RKO (cell line): ENCODE results near the gene PIEZO1.

Source experiments
- DNase-seq: peaks from one replicate; pipeline ENCODE4 v3.0.0-alpha.2; 2016; ENCODE audit warnings: low spot score

PIEZO1 gene

GRCh38 chr16:88733630-88734360 lies 51.2 kb downstream of the PIEZO1 start:
- DNase-seq = no peak

DNA sequence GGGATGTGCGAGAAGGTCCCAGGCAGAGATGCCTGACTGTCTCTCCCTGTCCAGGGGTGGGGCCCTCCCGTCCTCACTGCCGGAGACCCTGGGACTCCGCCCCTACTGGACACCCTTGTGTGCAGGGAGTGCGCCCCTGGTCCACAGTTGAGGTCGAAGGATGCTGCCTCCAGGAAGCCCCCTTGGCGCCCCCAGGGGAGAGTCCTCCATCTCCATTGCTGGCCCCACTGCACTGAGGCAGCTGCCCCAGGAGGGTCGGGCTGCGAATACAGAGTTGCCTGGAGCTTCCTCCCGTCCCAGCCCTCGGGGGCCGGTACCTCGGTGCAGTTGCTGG lies 52.1 kb downstream of the PIEZO1 start:
- no peak for DNase-seq

DNA sequence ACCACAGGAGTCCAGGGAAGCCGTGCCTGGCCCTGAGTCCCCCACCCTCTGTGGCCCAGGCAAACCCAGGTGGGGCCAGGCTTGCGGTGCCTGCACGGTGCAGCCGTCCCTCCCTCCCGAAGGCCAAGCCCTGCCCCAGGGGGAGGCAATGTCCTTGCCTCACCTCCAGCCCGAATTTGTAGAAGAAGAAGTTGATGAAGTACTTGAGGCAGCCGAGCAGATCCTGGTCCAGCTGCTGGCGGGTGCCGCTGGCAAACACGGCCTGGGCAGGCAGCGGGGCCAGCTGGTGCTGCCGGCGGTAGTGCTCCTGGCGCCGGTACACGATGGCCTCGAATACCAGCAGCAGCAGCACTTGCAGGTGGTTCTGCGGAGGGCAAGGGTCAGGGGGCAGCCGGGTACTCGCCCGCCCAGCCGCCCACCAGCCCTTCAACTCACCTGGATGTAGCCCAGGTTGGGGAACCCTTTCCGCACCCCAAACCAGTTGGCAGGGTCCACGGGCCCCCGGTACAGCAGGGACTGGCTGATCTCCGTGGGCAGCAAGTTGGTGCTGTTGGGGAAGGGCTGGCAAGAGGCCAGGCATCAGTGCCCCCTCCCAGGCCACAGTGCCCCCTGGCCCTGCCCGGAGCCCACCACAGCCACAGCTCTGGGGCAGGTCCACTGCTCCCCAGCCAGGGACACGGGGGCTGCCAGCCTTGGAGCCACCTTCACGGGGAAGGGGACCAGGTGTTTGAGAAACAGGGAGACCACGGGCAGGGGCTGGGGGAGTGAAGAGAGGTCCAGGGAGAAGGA lies 52.7 kb downstream of the PIEZO1 start:
- DNase-seq = no peak

- no peak for DNase-seq
These were observed 53.3 kb downstream of the PIEZO1 start for GRCh38 chr16:88731699-88732098.

DNA sequence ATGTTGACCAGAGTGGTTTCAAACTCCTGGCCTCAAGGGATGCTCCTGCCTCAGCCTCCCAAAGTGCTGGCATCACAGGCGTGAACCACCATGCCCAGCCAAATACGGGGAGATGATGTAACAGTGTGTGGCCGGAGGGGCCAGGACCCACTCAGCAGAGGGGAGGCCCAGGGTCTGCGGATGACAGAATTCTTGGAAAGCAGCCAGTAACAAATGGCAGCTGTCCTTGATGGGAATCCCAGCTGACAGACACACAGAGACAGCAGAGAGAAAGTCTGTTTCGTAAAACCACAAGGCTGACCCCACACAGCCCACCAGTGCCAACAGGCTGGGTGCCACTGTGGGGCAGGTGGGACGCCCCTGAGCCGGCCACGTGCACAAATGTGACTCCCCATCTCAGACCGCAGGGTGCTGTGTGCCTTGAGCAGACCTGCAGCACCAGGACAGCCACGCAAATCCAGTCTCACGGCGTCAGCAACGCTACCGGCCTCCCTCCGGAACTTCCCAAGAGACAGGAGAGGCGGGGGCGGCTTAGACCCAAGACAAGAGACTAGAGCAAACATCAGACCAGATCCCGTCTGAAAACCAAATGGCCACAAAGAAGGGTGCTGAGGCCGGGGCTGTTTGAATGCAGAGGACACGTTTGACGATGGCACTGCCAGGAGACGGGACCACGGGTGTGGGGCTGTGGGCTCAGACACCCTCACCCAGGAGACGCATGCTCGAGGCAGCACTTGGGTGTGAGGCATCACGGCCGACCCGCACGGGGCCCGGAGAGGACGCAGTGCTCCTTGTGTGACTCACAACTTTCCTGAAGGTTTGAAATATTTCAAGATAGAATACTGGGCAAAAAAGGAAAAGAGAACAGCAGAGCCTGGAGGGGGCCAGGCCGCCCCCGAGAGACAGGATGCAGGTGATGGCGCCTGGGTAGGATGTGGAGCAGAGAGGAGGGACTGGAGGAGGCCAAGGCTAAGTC lies 54.1 kb downstream of the PIEZO1 start:
- DNase-seq = no peak

GRCh38 chr16:88727871-88728270 lies 57.1 kb downstream of the PIEZO1 start:
- no peak for DNase-seq

DNA sequence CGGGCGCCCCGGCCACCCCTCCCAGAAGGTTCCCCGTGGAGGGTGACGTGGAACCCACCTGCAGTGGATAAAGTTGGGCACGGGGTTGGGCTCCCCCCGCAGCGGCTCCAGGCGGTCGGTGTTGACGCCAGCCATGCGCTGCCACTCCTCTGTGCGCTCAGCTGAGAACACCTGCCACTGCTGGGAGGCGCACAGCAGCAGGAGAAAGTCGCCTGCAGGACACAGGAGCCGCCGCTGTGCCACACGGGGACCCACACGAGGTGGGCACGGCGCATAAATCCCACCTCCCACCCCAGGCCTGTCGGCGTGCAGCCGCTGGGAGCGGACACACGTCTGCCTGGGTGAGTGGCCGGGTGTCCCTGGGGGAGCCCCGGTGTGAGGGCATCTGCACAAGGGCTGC lies 58.0 kb downstream of the PIEZO1 start:
- no peak for DNase-seq

- DNase-seq = no peak
These were observed 58.6 kb downstream of the PIEZO1 start for GRCh38 chr16:88726408-88726749.

- DNase-seq = no peak
These were observed 59.2 kb downstream of the PIEZO1 start for GRCh38 chr16:88725609-88726407.

DNA sequence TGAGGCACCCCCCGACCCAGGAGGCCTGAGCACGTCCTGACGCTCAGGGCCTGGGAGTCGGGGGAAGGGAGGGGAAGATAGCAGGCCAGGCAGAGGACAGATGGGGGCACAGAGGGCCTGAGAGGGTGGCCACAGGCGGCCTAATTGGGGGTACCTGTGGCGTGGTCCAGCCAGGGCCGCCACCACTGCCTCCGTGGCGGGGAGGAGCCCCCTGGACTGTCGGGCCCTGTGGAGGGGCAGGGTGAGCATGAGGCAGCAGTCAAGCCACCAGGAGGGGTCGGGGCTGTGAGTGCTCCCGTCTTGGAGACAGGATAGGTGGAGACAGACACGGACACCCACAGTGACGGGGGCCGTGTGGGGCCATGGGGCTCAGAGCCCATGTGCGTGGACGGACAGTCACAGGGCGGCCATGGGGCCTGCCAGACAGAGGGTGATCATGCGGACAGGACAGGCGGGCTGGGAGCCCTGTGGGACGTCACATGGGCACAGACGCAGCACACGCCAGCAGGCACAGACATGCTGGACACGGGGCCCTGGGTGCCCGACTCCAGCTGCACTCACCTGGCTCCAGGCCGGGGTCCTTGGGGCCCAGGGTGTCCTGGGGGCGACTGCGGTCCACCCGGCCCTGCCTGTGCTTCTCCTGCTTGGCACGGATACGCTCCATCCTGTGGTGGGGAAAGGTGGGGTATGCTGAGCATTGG lies 60.0 kb downstream of the PIEZO1 start:
- no peak for DNase-seq

- DNase-seq = no peak
These were observed 61.1 kb downstream of the PIEZO1 start for GRCh38 chr16:88723911-88724310.

GRCh38 chr16:88723507-88723887 lies 61.5 kb downstream of the PIEZO1 start:
- no peak for DNase-seq

GRCh38 chr16:88722784-88723506 lies 62.1 kb downstream of the PIEZO1 start:
- DNase-seq = no peak

- no peak for DNase-seq
These were observed 62.9 kb downstream of the PIEZO1 start for GRCh38 chr16:88721815-88722755.

- DNase-seq = no peak
These were observed 63.8 kb downstream of the PIEZO1 start for GRCh38 chr16:88721236-88721635.

GRCh38 chr16:88720396-88720970 lies 64.5 kb downstream of the PIEZO1 start:
- DNase-seq = no peak

DNA sequence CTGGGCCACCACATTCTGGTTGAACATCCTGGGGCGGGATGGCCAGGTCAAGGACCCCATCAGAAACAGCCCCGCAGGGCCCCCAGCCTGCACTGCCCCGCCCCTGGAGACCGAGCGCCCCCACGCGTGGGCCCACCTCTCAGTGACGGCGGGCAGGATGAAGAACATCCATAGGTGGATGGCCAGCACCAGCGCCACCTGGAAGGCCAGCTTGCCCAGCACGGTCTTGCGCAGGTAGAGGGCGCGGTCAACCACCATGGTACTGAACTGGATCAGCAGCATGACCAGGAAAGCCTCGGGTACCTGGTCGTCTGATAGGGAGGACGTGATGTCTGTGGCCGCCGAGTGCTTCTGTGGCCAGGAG lies 65.1 kb downstream of the PIEZO1 start:
- DNase-seq = no peak

DNA sequence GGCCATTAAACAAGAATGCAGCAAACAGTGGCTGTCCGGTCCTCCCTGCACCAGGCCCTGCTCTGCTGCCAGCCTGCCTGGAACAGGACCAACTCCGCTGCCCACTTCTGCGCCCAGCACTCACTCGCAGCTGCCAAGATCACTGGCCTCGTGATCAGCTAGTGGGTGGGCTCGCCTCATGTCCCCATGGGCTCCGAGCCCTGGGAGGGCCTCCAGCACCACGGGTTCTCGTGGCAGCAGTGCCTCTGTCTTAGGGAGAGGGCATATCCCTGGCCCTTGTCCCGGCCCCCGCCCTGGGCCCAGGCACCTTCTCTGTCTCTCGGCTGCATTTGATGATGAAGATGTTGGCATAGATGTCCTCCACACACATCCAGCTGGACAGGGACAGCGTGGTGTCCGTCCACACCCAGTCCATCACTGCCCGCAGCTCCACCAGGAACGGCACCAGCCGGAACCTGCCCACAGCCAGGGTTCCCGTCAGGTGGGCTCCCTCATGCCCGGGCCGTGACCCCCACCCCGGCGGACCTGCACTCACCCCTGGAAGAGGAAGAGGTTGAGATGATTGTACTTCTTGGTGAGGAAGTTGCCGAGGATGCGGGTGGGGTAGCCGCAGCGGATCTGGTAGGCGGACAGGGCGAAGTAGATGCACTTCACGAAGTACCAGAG lies 65.6 kb downstream of the PIEZO1 start:
- no peak for DNase-seq

DNA sequence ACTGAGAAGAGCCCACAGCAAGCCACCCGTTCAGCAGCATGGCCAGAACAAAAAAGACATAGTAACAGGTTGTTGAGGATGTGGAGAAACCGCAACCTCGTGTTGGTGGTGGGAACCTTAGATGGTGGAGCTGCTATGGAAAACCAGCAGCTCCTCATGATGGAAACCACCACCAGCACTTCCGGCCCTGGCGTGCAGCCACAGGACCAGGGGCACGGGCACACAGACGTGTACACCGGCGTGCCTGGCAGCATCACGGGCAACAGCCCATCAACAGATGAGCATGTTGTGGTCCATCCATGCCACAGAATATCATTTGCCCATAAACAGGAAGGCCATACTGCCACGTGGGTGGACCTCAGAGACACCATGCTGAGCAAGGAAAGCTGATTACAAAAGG lies 66.8 kb downstream of the PIEZO1 start:
- DNase-seq = no peak
